Osteoblast (primary cell): ENCODE results near the gene KDM5C. TPM values are rescaled to one million over a fixed set of nuclear protein-coding genes. Genes with fewer than 3 reads are reported as not detected.

Experiments used
- DNase-seq: peaks from one replicate; pipeline ENCODE4 v3.0.0; 2011; ENCODE audit warnings: low spot score, mixed read lengths; ENCODE audit not compliant: insufficient read length; ENCODE audit errors: missing footprints
- H2AFZ ChIP-seq: 2 replicates; pipeline ENCODE4 v1.6.0; 2011; ENCODE audit warnings: mild to moderate bottlenecking, low read length
- H3K27ac ChIP-seq: 2 replicates; pipeline ENCODE4 v1.5.1; 2011; ENCODE audit warnings: mild to moderate bottlenecking, low read depth, low read length, moderate library complexity
- H3K27me3 ChIP-seq: 2 replicates; pipeline ENCODE4 v1.6.0; 2012; ENCODE audit warnings: mild to moderate bottlenecking, control low read depth, inconsistent platforms, low read length, moderate library complexity; ENCODE audit not compliant: insufficient read depth
- H3K36me3 ChIP-seq: 2 replicates; pipeline ENCODE4 v1.5.1; 2011; ENCODE audit warnings: mild to moderate bottlenecking, low read length, control low read depth, moderate library complexity; ENCODE audit not compliant: insufficient read depth
- H3K4me1 ChIP-seq: 2 replicates; pipeline ENCODE4 v1.5.1; 2011; ENCODE audit warnings: mild to moderate bottlenecking, low read length, control low read depth, moderate library complexity; ENCODE audit not compliant: insufficient read depth
- H3K4me2 ChIP-seq: 2 replicates; pipeline ENCODE4 v1.6.0; 2011; ENCODE audit warnings: mild to moderate bottlenecking, low read length; ENCODE audit not compliant: insufficient read depth
- H3K4me3 ChIP-seq: fragments of 200-600 bp; sonication (generic); 3 replicates; pipeline ENCODE4 v1.5.1; 2012; ENCODE audit warnings: mild to moderate bottlenecking, low read length, inconsistent platforms; ENCODE audit not compliant: insufficient read depth
- H3K79me2 ChIP-seq: 2 replicates; pipeline ENCODE4 v1.6.0; 2012; ENCODE audit warnings: mild to moderate bottlenecking, low read length, control low read depth, inconsistent platforms; ENCODE audit not compliant: insufficient read depth
- H3K9me3 ChIP-seq: 2 replicates; pipeline ENCODE4 v1.5.1; 2011; ENCODE audit warnings: low read depth, low read length, control low read depth
- H4K20me1 ChIP-seq: 2 replicates; pipeline ENCODE4 v1.6.0; 2012; ENCODE audit warnings: mild to moderate bottlenecking, low read length, control low read depth; ENCODE audit not compliant: insufficient read depth
- CTCF ChIP-seq: IDR thresholded peaks from 2 replicates; pipeline ENCODE4 v1.5.1; 2011; ENCODE audit warnings: mild to moderate bottlenecking, low read depth, low read length, moderate library complexity; ENCODE audit errors: extremely low read depth
- total RNA-seq: library from RNA; depleted of rRNA; stranded (reverse); fragments of >200 nt; gene quantifications from 2 replicates; pipeline ENCODE4 v1.2.3, GENCODE V29; 2012

Gene KDM5C
- total RNA-seq, 1 donor: 104 TPM

GRCh38 chrX:53262918-53263394 is 37.9 kb upstream of the KDM5C start:
- Histone ChIP-seq H3K36me3 (no peaks in the 10 kb centered on the region), H4K20me1 (peaks cover 3% of the 10 kb centered on the region), H3K4me3 (no peak overlapping the region), H2AFZ (no peak overlapping the region), H3K27me3 (peaks cover 21% of the 10 kb centered on the region), H3K4me2 (peak overlapping the region; percentile 62), H3K9me3 (no peaks in the 10 kb centered on the region), H3K79me2 (peaks cover 2% of the 10 kb centered on the region), H3K27ac (peak overlapping the region; percentile 8), H3K4me1 (peaks cover 44% of the 10 kb centered on the region)
- no peak for TF ChIP-seq CTCF
- DNase-seq: peak; percentile 89

- H3K27ac ChIP-seq: peak overlapping the region; percentile 8
- peaks cover 21% of the 10 kb centered on the region for H3K27me3 ChIP-seq
- TF ChIP-seq CTCF: no peak
- H3K4me3 ChIP-seq: no peak overlapping the region
- H3K4me1 ChIP-seq: peaks cover 44% of the 10 kb centered on the region
- no peaks in the 10 kb centered on the region for H3K36me3 ChIP-seq
- peak overlapping the region; percentile 62 for H3K4me2 ChIP-seq
- no peak for DNase-seq
- H3K79me2 ChIP-seq: peaks cover 2% of the 10 kb centered on the region
- H3K9me3 ChIP-seq: no peaks in the 10 kb centered on the region
- H4K20me1 ChIP-seq: peaks cover 3% of the 10 kb centered on the region
- no peak overlapping the region for H2AFZ ChIP-seq
Observed at GRCh38 chrX:53262189-53262917, 37.3 kb upstream of the KDM5C start.

- H3K36me3 ChIP-seq: no peaks in the 10 kb centered on the region
- TF ChIP-seq CTCF: no peak
- H3K4me3 ChIP-seq: no peak overlapping the region
- no peak overlapping the region for H3K27ac ChIP-seq
- DNase-seq: no peak
- peaks cover 24% of the 10 kb centered on the region for H3K27me3 ChIP-seq
- H4K20me1 ChIP-seq: peaks cover 3% of the 10 kb centered on the region
- peaks cover 38% of the 10 kb centered on the region for H3K4me1 ChIP-seq
- H3K4me2 ChIP-seq: no peak overlapping the region
- peaks cover 2% of the 10 kb centered on the region for H3K79me2 ChIP-seq
- H2AFZ ChIP-seq: no peak overlapping the region
- H3K9me3 ChIP-seq: no peaks in the 10 kb centered on the region
Observed at GRCh38 chrX:53261355-53261972, 36.5 kb upstream of the KDM5C start.

- TF ChIP-seq CTCF: no peak
- peaks cover 32% of the 10 kb centered on the region for H3K4me1 ChIP-seq
- no peaks in the 10 kb centered on the region for H3K9me3 ChIP-seq
- no peak overlapping the region for H3K4me2 ChIP-seq
- H3K4me3 ChIP-seq: no peak overlapping the region
- H2AFZ ChIP-seq: no peak overlapping the region
- H3K27ac ChIP-seq: no peak overlapping the region
- no peaks in the 10 kb centered on the region for H3K36me3 ChIP-seq
- no peak for DNase-seq
- H3K27me3 ChIP-seq: peaks cover 21% of the 10 kb centered on the region
- H4K20me1 ChIP-seq: peaks cover 3% of the 10 kb centered on the region
- H3K79me2 ChIP-seq: peaks cover 2% of the 10 kb centered on the region
Observed at GRCh38 chrX:53260836-53261235, 35.8 kb upstream of the KDM5C start.
